Neural cell (in vitro differentiated cells): Measurements from ENCODE around the gene SKOR1. TPM values are rescaled to one million over a fixed set of nuclear protein-coding genes. Genes with fewer than 3 reads are reported as not detected.

ENCODE experiments used
- H2AFZ ChIP-seq: fragments of 200-600, 300-800 bp; sonication (generic), shearing (Covaris generic); 2 replicates; pipeline ENCODE4 v1.6.0; 2014; ENCODE audit warnings: low read depth, mild to moderate bottlenecking, antibody characterized with exemption, low read length, moderate library complexity
- H3F3A ChIP-seq: fragments of 200-600 bp; shearing (Covaris generic); 2 replicates; pipeline ENCODE4 v1.6.1; 2016; ENCODE audit warnings: mild to moderate bottlenecking, moderate library complexity, mixed read lengths, antibody characterized with exemption, low read length; ENCODE audit not compliant: insufficient read depth, poor library complexity, severe bottlenecking
- H3K27ac ChIP-seq: fragments of 200-600, 300-800 bp; sonication (generic), shearing (Covaris generic); 2 replicates; pipeline ENCODE4 v1.5.1; 2014; ENCODE audit warnings: mild to moderate bottlenecking, low read length, moderate library complexity
- H3K27me3 ChIP-seq: fragments of 300-800, 200-600 bp; sonication (generic), shearing (Covaris generic); 2 replicates; pipeline ENCODE4 v1.6.0; 2014; ENCODE audit warnings: mild to moderate bottlenecking, low read depth, low read length, moderate library complexity; ENCODE audit not compliant: insufficient read depth
- H3K36me3 ChIP-seq: fragments of 300-800, 200-600 bp; sonication (generic), shearing (Covaris generic); 2 replicates; pipeline ENCODE4 v1.5.1; 2014; ENCODE audit warnings: mild to moderate bottlenecking, antibody characterized with exemption, low read length, moderate library complexity; ENCODE audit not compliant: insufficient read depth
- H3K4me2 ChIP-seq: fragments of 300-800, 200-600 bp; sonication (generic), shearing (Covaris generic); 2 replicates; pipeline ENCODE4 v1.6.0; 2014; ENCODE audit warnings: mild to moderate bottlenecking, low read length
- H3K4me3 ChIP-seq: fragments of 300-800, 200-600 bp; sonication (generic), shearing (Covaris generic); 2 replicates; pipeline ENCODE4 v1.5.1; 2014; ENCODE audit warnings: mild to moderate bottlenecking, low read length, moderate library complexity
- H3K79me2 ChIP-seq: fragments of 200-600 bp; shearing (Covaris generic); replicated peaks from 2 replicates; pipeline ENCODE4 v1.6.0; 2014; ENCODE audit warnings: mild to moderate bottlenecking, low read length, moderate library complexity; ENCODE audit not compliant: insufficient read depth
- H3K9ac ChIP-seq: fragments of 300-800, 200-600 bp; sonication (generic), shearing (Covaris generic); 2 replicates; pipeline ENCODE4 v1.6.1; 2016; ENCODE audit warnings: mild to moderate bottlenecking, low read length, mixed read lengths
- H3K9me2 ChIP-seq: fragments of 200-600 bp; shearing (Covaris generic); 2 replicates; pipeline ENCODE4 v1.6.1; 2016; ENCODE audit warnings: mild to moderate bottlenecking, low read length, mixed read lengths; ENCODE audit not compliant: insufficient read depth
- H3K9me3 ChIP-seq: fragments of 200-600, 300-800 bp; sonication (generic), shearing (Covaris generic); 2 replicates; pipeline ENCODE4 v1.6.1; 2016; ENCODE audit warnings: mild to moderate bottlenecking, mixed run types, low read length, moderate library complexity, mixed read lengths
- H4K20me1 ChIP-seq: fragments of 200-600 bp; shearing (Covaris generic); 2 replicates; pipeline ENCODE4 v1.6.1; 2016; ENCODE audit warnings: mild to moderate bottlenecking, mixed run types; ENCODE audit not compliant: insufficient read depth
- EP300 ChIP-seq: fragments of 450-650 bp; conservative IDR thresholded peaks from 2 replicates; pipeline ENCODE4 v1.6.1; 2014; ENCODE audit warnings: antibody characterized with exemption, mild to moderate bottlenecking, moderate library complexity; ENCODE audit not compliant: poor library complexity, severe bottlenecking
- EZH2 ChIP-seq: fragments of 200-600, 300-800 bp; shearing (Covaris generic), sonication (generic); IDR thresholded peaks from 2 replicates; pipeline ENCODE4 v1.6.1; 2014; ENCODE audit warnings: antibody characterized with exemption, low read length, borderline replicate concordance, mild to moderate bottlenecking; ENCODE audit not compliant: insufficient read depth, poor library complexity, severe bottlenecking
- MXI1 ChIP-seq: fragments of 450-650 bp; conservative IDR thresholded peaks from 2 replicates; pipeline ENCODE4 v1.6.1; 2014; ENCODE audit warnings: antibody characterized with exemption, mild to moderate bottlenecking; ENCODE audit not compliant: poor library complexity, severe bottlenecking
- POLR2AphosphoS5 ChIP-seq: IDR thresholded peaks from 2 replicates; pipeline ENCODE4 v1.6.1; 2012
- RAD21 ChIP-seq: fragments of 450-650 bp; conservative IDR thresholded peaks from 2 replicates; pipeline ENCODE4 v1.6.1; 2014; ENCODE audit warnings: antibody characterized with exemption, mild to moderate bottlenecking, moderate library complexity
- REST ChIP-seq: IDR thresholded peaks from 2 replicates; pipeline ENCODE4 v1.6.1; 2012; ENCODE audit warnings: borderline replicate concordance
- SMC3 ChIP-seq: fragments of 450-650 bp; conservative IDR thresholded peaks from 2 replicates; pipeline ENCODE4 v1.6.1; 2014; ENCODE audit warnings: antibody characterized with exemption, mild to moderate bottlenecking, moderate library complexity; ENCODE audit not compliant: poor library complexity
- TAF1 ChIP-seq: IDR thresholded peaks from 2 replicates; pipeline ENCODE4 v1.6.1; 2012; ENCODE audit warnings: low read depth
- polyA plus RNA-seq: library from polyadenylated mRNA; depleted of rRNA; stranded (reverse); fragments of >200 nt; gene quantifications from 2 replicates; pipeline ENCODE4 v1.2.3, GENCODE V29; 2014
- TF ChIP-seq, protein P1 (sequence below): fragments of 450-650 bp; IDR thresholded peaks from 2 replicates; pipeline ENCODE4 v1.5.1; 2014; ENCODE audit warnings: antibody characterized with exemption, mild to moderate bottlenecking, moderate library complexity; ENCODE audit not compliant: poor library complexity, severe bottlenecking

Gene SKOR1
- polyA plus RNA-seq, 1 donor from 2014 or later, result 0.81 TPM

DNA sequence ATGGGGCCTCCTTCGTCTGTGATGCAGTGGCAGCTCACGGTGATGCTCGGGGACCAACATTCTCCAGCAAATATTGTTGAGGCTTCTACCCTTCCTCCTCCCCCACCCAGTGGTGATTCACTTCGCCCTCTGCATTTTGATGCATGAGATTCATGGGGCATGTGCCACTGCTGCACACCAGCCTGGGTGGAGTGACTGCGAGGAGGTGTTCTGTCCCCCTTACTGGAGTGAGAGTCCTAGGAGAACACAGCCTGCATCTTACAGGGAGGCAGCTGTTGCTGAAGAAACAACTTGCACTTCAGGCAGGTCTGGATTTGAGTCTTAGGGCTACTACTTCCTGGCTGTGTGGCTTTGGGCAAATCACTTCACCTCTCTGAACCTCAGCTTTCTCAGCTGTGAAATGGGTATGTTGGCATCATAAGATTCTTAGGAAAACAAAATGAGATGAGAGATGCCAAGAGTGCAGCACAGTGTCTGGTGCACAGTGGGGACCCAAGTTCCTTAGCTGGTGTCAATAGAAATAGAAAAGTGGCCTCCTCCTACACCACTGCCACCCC lies 10.2 kb upstream of the SKOR1 start:
- Histone ChIP-seq H2AFZ (no peak overlapping the region), H3K9me3 (peaks cover 15% of the 10 kb centered on the region)

DNA sequence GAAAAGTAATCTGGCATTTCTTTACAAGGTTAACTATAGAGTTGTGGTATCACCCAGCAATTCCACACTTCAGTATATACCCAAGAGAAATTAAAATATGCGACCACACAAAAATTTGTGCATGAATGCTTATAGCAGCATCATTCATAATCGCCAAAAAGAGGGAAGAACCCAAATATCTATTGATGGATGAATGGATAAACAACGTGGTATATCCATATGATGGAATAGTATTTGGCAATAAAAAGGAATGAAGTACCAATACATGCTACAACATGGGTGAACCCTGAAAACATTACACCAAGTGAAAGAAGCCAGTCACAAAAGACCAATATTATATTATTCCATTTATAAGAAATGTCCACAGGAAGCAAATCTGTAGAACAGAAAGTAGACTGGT lies 8.6 kb upstream of the SKOR1 start:
- Histone ChIP-seq H3K36me3 (no peaks in the 10 kb centered on the region), H3F3A (no peaks in the 10 kb centered on the region), H3K27me3 (peaks cover 34% of the 10 kb centered on the region), H3K27ac (no peak overlapping the region), H3K9me2 (no peaks in the 10 kb centered on the region), H3K9me3 (peaks cover 15% of the 10 kb centered on the region), H3K4me3 (no peak overlapping the region), H4K20me1 (no peaks in the 10 kb centered on the region), H2AFZ (no peak overlapping the region), H3K9ac (no peak overlapping the region), H3K79me2 (no peaks in the 10 kb centered on the region), H3K4me2 (no peak overlapping the region)
- no peak for TF ChIP-seq MXI1
- no peak for TF ChIP-seq EZH2
- TF ChIP-seq EP300, result no peak
- TF ChIP-seq, protein P1, sequence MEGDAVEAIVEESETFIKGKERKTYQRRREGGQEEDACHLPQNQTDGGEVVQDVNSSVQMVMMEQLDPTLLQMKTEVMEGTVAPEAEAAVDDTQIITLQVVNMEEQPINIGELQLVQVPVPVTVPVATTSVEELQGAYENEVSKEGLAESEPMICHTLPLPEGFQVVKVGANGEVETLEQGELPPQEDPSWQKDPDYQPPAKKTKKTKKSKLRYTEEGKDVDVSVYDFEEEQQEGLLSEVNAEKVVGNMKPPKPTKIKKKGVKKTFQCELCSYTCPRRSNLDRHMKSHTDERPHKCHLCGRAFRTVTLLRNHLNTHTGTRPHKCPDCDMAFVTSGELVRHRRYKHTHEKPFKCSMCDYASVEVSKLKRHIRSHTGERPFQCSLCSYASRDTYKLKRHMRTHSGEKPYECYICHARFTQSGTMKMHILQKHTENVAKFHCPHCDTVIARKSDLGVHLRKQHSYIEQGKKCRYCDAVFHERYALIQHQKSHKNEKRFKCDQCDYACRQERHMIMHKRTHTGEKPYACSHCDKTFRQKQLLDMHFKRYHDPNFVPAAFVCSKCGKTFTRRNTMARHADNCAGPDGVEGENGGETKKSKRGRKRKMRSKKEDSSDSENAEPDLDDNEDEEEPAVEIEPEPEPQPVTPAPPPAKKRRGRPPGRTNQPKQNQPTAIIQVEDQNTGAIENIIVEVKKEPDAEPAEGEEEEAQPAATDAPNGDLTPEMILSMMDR, result no peak
- no peak for TF ChIP-seq REST
- no peak for TF ChIP-seq RAD21
- TF ChIP-seq POLR2AphosphoS5, result no peak
- no peak for TF ChIP-seq TAF1
- TF ChIP-seq SMC3, result no peak

More for the DNA sequence above, 10.2 kb upstream of the SKOR1 start:
- no peak overlapping the region for H3K9ac ChIP-seq
- no peaks in the 10 kb centered on the region for H3K36me3 ChIP-seq
- peaks cover 18% of the 10 kb centered on the region for H3K27me3 ChIP-seq
- no peak overlapping the region for H3K4me3 ChIP-seq
- no peaks in the 10 kb centered on the region for H4K20me1 ChIP-seq
- no peak overlapping the region for H3K4me2 ChIP-seq
- no peak overlapping the region for H3K27ac ChIP-seq
- no peaks in the 10 kb centered on the region for H3K9me2 ChIP-seq
- H3F3A ChIP-seq, result no peaks in the 10 kb centered on the region
- TF ChIP-seq POLR2AphosphoS5, result no peak
- no peaks in the 10 kb centered on the region for H3K79me2 ChIP-seq

DNA sequence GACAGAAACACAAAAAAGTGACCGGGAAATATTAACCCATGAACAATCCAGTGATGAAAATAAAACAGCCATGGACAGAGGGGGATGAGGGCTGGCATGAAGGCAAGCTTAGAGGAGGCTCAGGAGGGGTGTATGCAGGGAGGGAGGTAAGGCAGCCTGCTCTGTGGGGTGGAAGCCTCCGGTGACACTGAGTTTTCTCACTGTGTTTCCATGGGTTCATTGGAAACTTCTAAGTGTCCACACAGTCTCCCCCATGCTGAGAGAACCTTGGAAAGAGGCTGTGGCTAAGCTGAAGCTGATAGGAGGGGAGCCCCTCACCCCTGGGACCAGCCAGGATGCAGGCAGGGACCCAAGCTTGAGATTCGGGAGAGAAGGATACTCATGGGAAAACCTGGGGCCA lies 6.8 kb upstream of the SKOR1 start:
- H3K27ac ChIP-seq, result no peak overlapping the region
- H3K4me3 ChIP-seq, result no peak overlapping the region
- peaks cover 15% of the 10 kb centered on the region for H3K9me3 ChIP-seq
- H3K36me3 ChIP-seq, result no peaks in the 10 kb centered on the region
- no peaks in the 10 kb centered on the region for H3K9me2 ChIP-seq
- no peak for TF ChIP-seq SMC3
- H4K20me1 ChIP-seq, result no peaks in the 10 kb centered on the region
- H3K4me2 ChIP-seq, result no peak overlapping the region
- H3F3A ChIP-seq, result no peaks in the 10 kb centered on the region
- peaks cover 52% of the 10 kb centered on the region for H3K27me3 ChIP-seq
- no peak overlapping the region for H2AFZ ChIP-seq
- H3K79me2 ChIP-seq, result no peaks in the 10 kb centered on the region
- H3K9ac ChIP-seq, result no peak overlapping the region
